Heart left ventricle (tissue), 13 donors: Measurements from ENCODE around the gene DBH.

Source experiments
- CTCF ChIP-seq, 12 donors: fragments of 200-600 bp; sonication (generic) in 4 of 12; IDR thresholded peaks; one replicate each; pipeline versions ENCODE4 v1.5.0 to v1.8.0; 2018 to 2022; ENCODE audit warnings: antibody characterized with exemption in 12 of 12, mild to moderate bottlenecking in 5 of 12
- POLR2A ChIP-seq, 2 donors: fragments of 450-650 bp; IDR thresholded peaks; one replicate each; pipeline ENCODE4 v1.6.1; 2017; ENCODE audit warnings: antibody characterized with exemption in 2 of 2, mild to moderate bottlenecking in 2 of 2, moderate library complexity in 2 of 2
- donor health status: ischemic (EF 13 %, LVEDD 7.1; RV severe dilation, severe dysfunction).
- donor health status: DM: no; HTN: yes; CAD: no.
- donor health status: DM: no; HTN: no; CAD: no.
- donor health status: ischemic (EF 25% LVEDD 6.9; RV normal size, moderate dysfunction).
- donor health status: ischemic (EF 25% LVEDD 5.7; RV mildly dilated, moderate dysfunction).
- donor health status: ischemic (EF 35%, LVEDD 5.7; RV mildly dilated, moderate dysfunction).
- donor health status: nonischemic (EF 11% LVEDD 7.7; RV severe dilation, severe dysfunction).
- donor health status: DM: yes; HTN: yes; CAD: no.
- donor health status: PGD.
- donor health status: ischemic (EF 29% LVEDD 5.4; RV normal size, mild dysfunction).
- donor health status: nonischemic (EF 23%, LVEDD 6.1; RV moderate dilation, normal function).

DNA sequence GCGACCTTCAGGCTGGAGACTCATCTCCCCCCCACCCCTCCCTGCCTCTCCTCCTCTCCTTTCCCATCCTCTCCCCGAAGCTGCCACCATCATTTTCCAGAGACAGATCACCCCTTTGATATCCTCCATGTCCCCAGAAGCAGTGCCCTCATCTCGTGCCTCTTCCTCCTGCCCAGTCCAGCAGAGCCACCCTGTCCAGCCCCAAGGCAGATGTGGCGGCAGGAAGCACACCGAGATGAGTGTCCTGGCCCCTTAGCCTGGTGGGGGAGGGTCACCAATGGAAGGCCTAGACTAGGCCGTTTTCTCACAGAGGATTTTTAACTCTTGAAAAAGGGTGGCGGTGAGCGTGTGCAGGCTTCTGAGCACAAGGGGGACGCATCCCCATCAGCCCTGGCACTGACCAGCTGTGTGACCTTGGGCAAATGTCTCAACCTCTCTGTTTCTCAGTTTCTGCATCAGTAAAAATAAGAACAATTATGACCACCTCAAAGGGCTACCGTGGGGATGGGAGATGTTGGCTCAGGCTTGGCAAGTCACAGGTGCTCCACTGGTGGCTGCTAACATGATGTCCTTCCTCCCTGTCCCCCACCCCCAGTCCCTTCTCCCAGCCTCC is 53.1 kb downstream of the DBH start:
- TF ChIP-seq CTCF (IDR thresholded peaks at IDR 0.05), result no peak
- TF ChIP-seq POLR2A (IDR thresholded peaks at IDR 0.05), result no peak
